SJSA1 (cell line): Measurements from ENCODE around the gene TMEM59L. TPM values are rescaled to one million over a fixed set of nuclear protein-coding genes. Genes with fewer than 3 reads are reported as not detected.
"Not testable (repeated sequence)": the region's sequence is repeated elsewhere in the genome, so short reads cannot be mapped to it uniquely, and the experiment has no call there.

Experiments used
- DNase-seq, 2 experiments: peaks; one replicate each; pipeline ENCODE4 v3.0.0-alpha.2; 2015 to 2020; ENCODE audit warnings: low spot score in 2 of 2, low read depth in 1 of 2
- H3K27ac ChIP-seq: fragments of 250-450 bp; sonication (Bioruptor Pico); 2 replicates; pipeline ENCODE4 v1.5.1; 2020; ENCODE audit warnings: mild to moderate bottlenecking, moderate library complexity
- H3K27me3 ChIP-seq: fragments of 250-450 bp; sonication (Bioruptor Pico); replicated peaks from 2 replicates; pipeline ENCODE4 v1.5.1; 2020; ENCODE audit warnings: mild to moderate bottlenecking, moderate library complexity
- H3K36me3 ChIP-seq: fragments of 250-450 bp; sonication (Bioruptor Pico); 2 replicates; pipeline ENCODE4 v1.5.1; 2020; ENCODE audit warnings: mild to moderate bottlenecking
- H3K4me1 ChIP-seq: fragments of 250-450 bp; sonication (Bioruptor Pico); replicated peaks from 2 replicates; pipeline ENCODE4 v1.6.1; 2021; ENCODE audit warnings: mild to moderate bottlenecking
- H3K4me3 ChIP-seq: fragments of 250-450 bp; sonication (Bioruptor Pico); 2 replicates; pipeline ENCODE4 v1.5.1; 2020; ENCODE audit warnings: mild to moderate bottlenecking
- H3K9me3 ChIP-seq: fragments of 250-450 bp; sonication (Bioruptor Pico); replicated peaks from 2 replicates; pipeline ENCODE4 v1.5.1; 2020; ENCODE audit warnings: mild to moderate bottlenecking
- total RNA-seq: library from RNA; depleted of rRNA; stranded (reverse); fragments of >200 nt; shearing (Covaris generic); gene quantifications from 2 replicates; pipeline ENCODE4 v1.2.3, GENCODE V29; 2014

TMEM59L gene
- total RNA-seq, 1 experiment from 2014 or later = not detected

DNA sequence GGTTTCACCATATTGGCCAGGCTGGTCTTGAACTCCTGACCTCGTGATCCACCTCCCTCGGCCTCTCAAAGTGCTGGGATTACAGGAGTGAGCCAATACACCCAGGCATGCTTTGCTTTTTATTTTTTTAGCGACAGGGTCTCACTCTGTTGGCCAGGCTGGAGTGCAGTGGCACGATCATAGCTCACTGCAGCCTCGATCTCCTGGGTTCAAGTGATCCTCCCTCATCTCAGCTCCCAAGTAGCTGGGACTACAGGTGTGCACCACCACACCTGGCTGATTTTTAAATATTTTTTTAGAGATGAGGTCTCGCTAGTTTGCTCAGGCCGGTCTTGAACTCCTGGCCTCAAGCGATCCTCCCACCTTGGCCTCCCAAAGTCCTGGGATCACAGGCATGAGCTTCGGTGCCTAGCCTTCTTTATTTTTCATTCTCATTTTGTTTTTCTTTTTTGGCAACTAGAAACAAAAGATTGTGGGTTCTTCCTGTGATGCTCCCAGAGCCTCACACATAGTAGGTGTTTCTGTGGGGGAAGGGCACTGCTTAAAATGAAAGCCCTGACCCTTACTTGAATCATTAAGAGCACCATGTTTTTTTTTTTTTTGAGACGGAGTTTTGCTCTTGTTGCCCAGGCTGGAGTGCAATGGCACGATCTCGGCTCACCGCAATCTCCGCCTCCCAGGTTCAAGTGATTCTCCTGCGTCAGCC is 11.8 kb upstream of the TMEM59L start:
- not testable (repeated sequence) for H3K36me3 ChIP-seq, DNase-seq, H3K27ac ChIP-seq, H3K9me3 ChIP-seq, H3K4me3 ChIP-seq
- peaks cover 11% of the 10 kb centered on the region for H3K4me1 ChIP-seq
- peaks cover 30% of the 10 kb centered on the region for H3K27me3 ChIP-seq

- Histone ChIP-seq H3K4me1 (peaks cover 11% of the 10 kb centered on the region), H3K27me3 (peaks cover 36% of the 10 kb centered on the region), H3K4me3 (no peak overlapping the region), H3K27ac (no peak overlapping the region), H3K36me3 (no peaks in the 10 kb centered on the region), H3K9me3 (no peaks in the 10 kb centered on the region)
- no peak for DNase-seq
Measured at GRCh38 chr19:18601875-18602274, 10.8 kb upstream of the TMEM59L start.

DNA sequence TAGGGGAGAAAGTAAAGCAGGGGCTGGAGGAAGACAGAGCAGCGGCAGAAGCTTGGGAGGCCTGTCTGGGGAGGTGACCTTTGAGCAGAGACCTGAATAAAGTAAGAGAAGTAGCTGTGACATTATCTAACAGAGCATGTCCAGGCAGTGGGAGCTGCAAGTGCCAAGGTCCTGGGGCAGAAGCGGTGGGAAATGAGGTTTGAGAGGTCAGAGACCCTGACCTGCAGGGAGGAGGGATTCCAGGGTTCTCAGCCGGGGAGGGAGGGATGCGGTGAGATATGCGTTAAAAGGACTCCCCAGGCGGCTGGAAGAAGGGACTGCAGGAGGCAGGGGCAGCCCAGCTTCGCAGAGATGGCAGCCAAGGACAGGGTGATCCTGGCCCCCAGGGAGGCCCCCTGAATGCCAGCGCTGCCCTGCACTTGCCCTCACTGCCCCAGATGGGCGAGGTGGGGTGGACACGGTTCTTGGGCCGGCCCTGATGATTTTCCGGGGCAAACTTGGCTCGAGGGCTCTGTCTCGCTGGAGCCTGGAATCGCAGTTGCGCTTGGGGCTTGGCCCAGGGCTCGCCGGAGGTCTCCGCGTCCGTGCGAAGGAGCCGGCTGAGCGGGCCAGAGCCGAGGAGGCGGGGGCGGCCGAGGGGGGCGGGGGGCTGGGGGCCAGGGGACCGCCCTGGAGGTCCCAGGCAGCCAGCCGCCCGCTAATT is 9.3 kb upstream of the TMEM59L start:
- DNase-seq = no peak
- H3K4me3 ChIP-seq = no peak overlapping the region
- peaks cover 49% of the 10 kb centered on the region for H3K27me3 ChIP-seq
- no peak overlapping the region for H3K27ac ChIP-seq
- no peaks in the 10 kb centered on the region for H3K9me3 ChIP-seq
- no peaks in the 10 kb centered on the region for H3K36me3 ChIP-seq
- H3K4me1 ChIP-seq = peaks cover 15% of the 10 kb centered on the region

DNA sequence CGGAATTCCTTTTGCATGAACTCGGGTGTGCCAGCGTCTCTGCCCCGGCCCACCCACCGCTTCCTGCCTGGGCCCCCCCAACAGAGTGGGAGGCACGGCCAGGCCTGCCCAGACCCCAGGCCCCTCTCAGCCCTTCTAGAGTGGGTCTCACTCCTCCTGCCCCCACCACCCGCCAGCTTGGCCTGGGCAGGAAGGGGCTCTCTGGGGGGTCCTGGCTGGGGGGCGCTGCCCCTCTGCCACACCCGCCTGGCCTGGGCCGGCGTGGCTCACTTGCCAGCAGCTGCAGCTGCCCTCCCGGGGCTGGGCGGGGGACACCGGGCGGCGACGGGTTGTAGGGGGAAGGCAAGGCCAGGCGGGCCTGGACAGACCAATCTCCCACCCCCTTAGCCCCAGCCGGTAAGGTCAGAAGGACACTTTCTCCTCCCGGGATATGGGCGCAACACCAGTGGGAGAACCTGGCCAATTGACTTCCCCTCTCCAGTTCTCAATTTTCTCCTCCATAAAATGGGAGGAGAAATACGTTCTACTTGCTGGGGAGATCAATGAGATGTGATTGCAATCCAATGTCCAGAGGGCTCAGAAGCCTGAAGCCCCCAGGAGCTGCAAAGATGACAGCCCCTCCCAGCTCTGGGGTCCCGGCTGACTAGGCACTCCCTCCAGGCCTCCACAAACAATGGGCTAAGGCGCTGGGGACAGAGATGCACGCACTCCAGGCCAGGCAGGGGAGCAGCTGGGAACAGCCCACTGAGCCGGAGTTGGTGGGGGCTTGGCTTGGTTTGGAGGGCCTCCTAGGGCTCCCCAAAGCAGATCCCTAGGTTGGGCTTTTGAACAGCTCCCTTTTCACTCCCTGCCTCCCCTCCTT is 8.5 kb upstream of the TMEM59L start:
- no peaks in the 10 kb centered on the region for H3K36me3 ChIP-seq
- DNase-seq = no peak
- H3K4me1 ChIP-seq = peaks cover 15% of the 10 kb centered on the region
- H3K9me3 ChIP-seq = no peaks in the 10 kb centered on the region
- no peak overlapping the region for H3K27ac ChIP-seq
- peaks cover 54% of the 10 kb centered on the region for H3K27me3 ChIP-seq
- no peak overlapping the region for H3K4me3 ChIP-seq

GRCh38 chr19:18604820-18605159 is 7.9 kb upstream of the TMEM59L start:
- Histone ChIP-seq H3K27me3 (peaks cover 60% of the 10 kb centered on the region), H3K36me3 (no peaks in the 10 kb centered on the region), H3K4me3 (no peak overlapping the region), H3K9me3 (no peaks in the 10 kb centered on the region), H3K27ac (no peak overlapping the region), H3K4me1 (peaks cover 15% of the 10 kb centered on the region)
- DNase-seq = no peak

DNA sequence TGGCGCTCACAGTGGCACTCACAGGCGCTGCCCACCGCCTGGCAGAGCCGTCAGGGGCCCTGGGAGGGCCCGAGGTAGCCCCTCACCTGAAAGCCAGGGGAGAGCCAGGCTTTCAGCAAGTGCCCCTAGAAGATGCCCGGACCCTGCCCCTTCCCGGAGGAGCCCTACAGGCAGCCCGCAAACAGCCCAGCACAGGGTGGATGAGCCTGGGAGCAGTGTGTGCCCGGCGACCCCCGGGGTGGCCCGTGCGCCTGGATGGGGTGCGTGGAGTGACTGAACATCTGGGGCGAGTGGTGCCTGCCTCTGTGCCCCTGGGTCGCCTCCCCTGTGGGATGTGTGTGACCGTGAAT is 7.5 kb upstream of the TMEM59L start:
- Histone ChIP-seq H3K4me1 (peaks cover 15% of the 10 kb centered on the region), H3K9me3 (no peaks in the 10 kb centered on the region), H3K27me3 (peaks cover 64% of the 10 kb centered on the region), H3K4me3 (peak overlapping the region; percentile 30), H3K36me3 (no peaks in the 10 kb centered on the region), H3K27ac (no peak overlapping the region)
- no peak for DNase-seq

GRCh38 chr19:18605546-18606280 is 7.0 kb upstream of the TMEM59L start:
- Histone ChIP-seq H3K9me3 (no peaks in the 10 kb centered on the region), H3K36me3 (no peaks in the 10 kb centered on the region), H3K27me3 (peaks cover 70% of the 10 kb centered on the region), H3K4me1 (peaks cover 15% of the 10 kb centered on the region), H3K27ac (no peak overlapping the region), H3K4me3 (peak overlapping the region; percentile 30)
- no peak for DNase-seq

DNA sequence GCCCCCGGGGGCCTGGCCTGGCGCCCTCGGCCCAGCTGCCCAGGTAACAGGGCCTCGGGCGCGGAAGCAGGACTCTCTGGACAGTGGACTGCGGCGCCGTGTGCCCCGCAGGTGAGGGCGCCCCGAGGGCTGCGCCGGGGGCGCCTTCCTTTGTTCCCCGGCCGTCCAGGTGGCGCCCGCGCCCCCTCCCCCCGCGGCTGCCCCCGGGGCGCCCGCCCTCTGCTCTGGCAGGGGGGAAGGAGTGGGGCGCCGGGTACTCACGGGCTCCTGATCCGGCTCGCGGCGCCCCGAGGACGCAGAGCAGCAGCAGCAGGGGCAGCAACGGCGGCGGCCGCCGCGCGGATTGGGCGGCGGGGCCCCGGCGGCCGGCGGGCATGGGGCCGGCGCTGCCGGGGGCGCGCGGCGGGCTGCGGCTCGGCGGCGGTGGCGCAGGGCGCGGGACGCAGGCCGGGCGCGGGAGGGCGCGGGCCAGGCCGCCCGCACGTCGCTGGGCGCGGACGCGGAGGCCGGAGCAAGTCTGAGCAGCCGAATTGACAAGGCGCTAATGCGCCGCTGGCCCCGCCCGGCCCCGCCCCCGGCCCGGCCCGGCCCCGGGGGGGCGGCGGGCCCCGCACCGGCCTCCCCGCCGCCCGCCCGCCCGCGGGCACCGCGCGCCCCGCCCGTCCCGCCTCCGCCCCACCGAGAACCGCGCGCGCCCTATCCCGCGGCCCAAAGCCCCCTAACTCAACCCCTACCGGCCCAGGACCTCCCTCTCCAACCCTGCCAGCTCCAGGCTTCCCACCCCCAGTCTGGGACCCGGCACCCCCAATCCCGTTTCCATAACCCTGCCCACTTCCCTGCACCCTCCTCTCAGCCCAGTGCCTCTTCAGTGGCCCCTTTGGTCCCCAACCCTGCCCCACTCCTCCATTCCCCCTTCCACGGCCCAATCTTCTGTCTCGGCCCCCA is 6.1 kb upstream of the TMEM59L start, which contains the start of gene CRLF1:
TSS of gene CRLF1 (minus strand) at position 519 of the 945 bp plus-strand sequence. CDS start at position 376, 143 bp downstream.
- Histone ChIP-seq H3K4me1 (peaks cover 20% of the 10 kb centered on the region), H3K27me3 (peaks cover 76% of the 10 kb centered on the region), H3K36me3 (no peaks in the 10 kb centered on the region), H3K27ac (no peak within 1 kb of the TSS), H3K4me3 (peak within 1 kb of the TSS; percentile 30), H3K9me3 (no peaks in the 10 kb centered on the region)
- DNase-seq = no peak

GRCh38 chr19:18607226-18608101 is 5.2 kb upstream of the TMEM59L start:
- H3K27me3 ChIP-seq = peaks cover 83% of the 10 kb centered on the region
- H3K4me3 ChIP-seq = peak overlapping the region; percentile 8; the same call in 1 of the 2 replicates
- H3K27ac ChIP-seq = no peak overlapping the region
- H3K9me3 ChIP-seq = no peaks in the 10 kb centered on the region
- peaks cover 22% of the 10 kb centered on the region for H3K4me1 ChIP-seq
- H3K36me3 ChIP-seq = no peaks in the 10 kb centered on the region
- no peak for DNase-seq

DNA sequence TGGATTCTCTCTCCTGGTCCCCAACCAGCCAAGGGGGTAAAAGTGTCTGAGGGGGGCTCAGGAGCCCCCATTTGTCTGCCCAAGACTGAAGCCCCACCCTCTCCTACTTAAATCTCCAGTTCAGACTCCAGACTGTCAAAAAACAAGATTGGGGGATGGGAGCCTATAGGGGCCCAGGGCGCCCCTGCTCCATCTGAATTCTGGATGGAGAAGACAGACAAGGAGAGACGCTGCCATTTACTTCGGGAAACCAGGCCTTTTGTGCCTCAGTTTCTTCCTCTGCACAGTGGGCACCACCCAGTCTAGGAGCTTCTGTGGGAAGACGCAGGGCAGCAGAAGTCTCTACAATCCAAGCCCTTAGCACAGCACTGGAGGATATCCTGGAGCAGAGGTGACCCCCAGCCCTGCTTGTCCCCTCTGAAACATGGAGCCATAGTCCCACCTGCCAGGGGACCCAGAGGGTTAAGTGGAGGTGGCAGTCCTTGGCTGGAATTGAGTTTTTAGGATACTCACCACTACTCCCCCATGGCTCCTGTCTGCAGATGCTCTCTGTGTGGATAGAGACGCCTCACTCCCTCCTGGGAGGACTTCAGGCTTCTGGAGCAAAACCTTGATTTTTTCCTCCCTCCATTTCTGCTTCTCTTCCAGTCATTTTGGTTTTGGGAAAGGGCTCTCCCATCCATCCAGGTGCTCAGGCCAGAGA is 4.4 kb upstream of the TMEM59L start:
- H3K4me3 ChIP-seq = no peak overlapping the region
- H3K27ac ChIP-seq = no peak overlapping the region
- peaks cover 25% of the 10 kb centered on the region for H3K4me1 ChIP-seq
- no peak for DNase-seq
- peaks cover 84% of the 10 kb centered on the region for H3K27me3 ChIP-seq
- no peaks in the 10 kb centered on the region for H3K36me3 ChIP-seq
- H3K9me3 ChIP-seq = no peaks in the 10 kb centered on the region

DNA sequence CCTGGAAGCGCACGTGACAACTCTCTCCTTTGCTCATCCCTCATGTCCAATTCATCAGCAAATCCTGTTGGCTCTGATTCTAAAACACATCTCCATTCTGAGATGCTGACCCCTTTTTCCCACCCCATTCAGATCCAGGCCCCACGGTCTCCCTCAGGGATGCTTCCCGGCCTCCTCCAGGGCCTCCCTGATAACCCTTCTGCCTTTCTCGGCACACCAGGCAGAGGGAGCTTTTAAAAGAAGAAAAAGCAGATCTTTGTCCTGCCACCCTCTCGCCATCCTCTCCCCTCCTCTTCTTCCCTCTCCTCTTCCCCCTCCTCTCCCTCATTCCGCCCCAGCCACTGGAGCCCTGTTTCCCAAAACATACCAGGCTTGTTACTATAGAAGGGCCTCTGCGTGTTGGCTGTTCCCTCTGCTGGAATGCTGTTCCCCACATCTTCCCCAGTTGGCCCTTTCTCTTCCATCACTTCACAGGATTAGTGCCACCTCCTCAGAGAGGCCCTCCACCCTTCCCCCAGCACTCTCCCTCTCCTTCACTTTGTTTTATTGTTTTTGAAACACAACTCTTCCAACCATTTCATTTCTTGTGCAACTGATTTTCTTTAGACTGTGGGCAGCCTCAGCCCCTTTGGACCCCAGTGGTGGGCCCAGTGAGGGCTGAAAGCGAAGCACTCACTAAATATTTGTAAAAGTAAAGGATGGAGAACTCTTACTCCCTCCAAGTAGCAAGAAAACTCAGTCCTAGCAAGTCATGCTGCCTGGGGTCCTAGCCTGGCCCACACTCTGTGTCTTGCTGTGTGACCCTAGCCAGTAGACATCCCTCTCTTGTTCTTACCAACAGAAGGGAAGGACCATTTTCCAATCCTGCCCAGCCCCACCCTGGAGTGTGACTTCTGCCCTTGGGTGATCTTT is 3.6 kb upstream of the TMEM59L start:
- Histone ChIP-seq H3K4me1 (peaks cover 19% of the 10 kb centered on the region), H3K27me3 (peaks cover 87% of the 10 kb centered on the region), H3K27ac (no peak overlapping the region), H3K4me3 (no peak overlapping the region), H3K9me3 (no peaks in the 10 kb centered on the region), H3K36me3 (no peaks in the 10 kb centered on the region)
- no peak for DNase-seq
